ENCODE results near the gene ATXN1.
A peak's percentile ranks its signal among the peaks of the same experiment; 100 is the strongest.
"Not testable (repeated sequence)": the region's sequence is repeated elsewhere in the genome, so short reads cannot be mapped to it uniquely, and the experiment has no call there.

The ATXN1 gene

GRCh38 chr6:16639684-16640480 is 121.4 kb downstream of the ATXN1 start:
- peak; percentile 83 for DNase-seq (ENCODE audit: low spot score)

GRCh38 chr6:16637635-16638034 is 123.6 kb downstream of the ATXN1 start:
- DNase-seq (ENCODE audit: low spot score), result no peak

GRCh38 chr6:16635810-16636602 is 125.3 kb downstream of the ATXN1 start:
- peak; percentile 99 for DNase-seq (ENCODE audit: low spot score)

- peak; percentile 12 for DNase-seq (ENCODE audit: low spot score)
Measured at GRCh38 chr6:16635291-16635809, 125.9 kb downstream of the ATXN1 start.

GRCh38 chr6:16634855-16635254 is 126.4 kb downstream of the ATXN1 start:
- no peak for DNase-seq (ENCODE audit: low spot score)

GRCh38 chr6:16633961-16634360 is 127.3 kb downstream of the ATXN1 start:
- no peak for DNase-seq (ENCODE audit: low spot score)

GRCh38 chr6:16633465-16633864 is 127.8 kb downstream of the ATXN1 start:
- DNase-seq (ENCODE audit: low spot score), result no peak

GRCh38 chr6:16632101-16632500 is 129.2 kb downstream of the ATXN1 start:
- no peak for DNase-seq (ENCODE audit: low spot score)

GRCh38 chr6:16630026-16630643 is 131.1 kb downstream of the ATXN1 start:
- DNase-seq (ENCODE audit: low spot score), result no peak

- not testable (repeated sequence) for DNase-seq (ENCODE audit: low spot score)
Measured at GRCh38 chr6:16628580-16628979, 132.7 kb downstream of the ATXN1 start.

GRCh38 chr6:16626650-16627049 is 134.6 kb downstream of the ATXN1 start:
- DNase-seq (ENCODE audit: low spot score), result no peak

GRCh38 chr6:16625291-16626265 is 135.7 kb downstream of the ATXN1 start:
- no peak for DNase-seq (ENCODE audit: low spot score)

GRCh38 chr6:16624636-16625290 is 136.5 kb downstream of the ATXN1 start:
- DNase-seq (ENCODE audit: low spot score), result no peak

- DNase-seq (ENCODE audit: low spot score), result no peak
Measured at GRCh38 chr6:16623731-16624130, 137.5 kb downstream of the ATXN1 start.

GRCh38 chr6:16623029-16623653 is 138.1 kb downstream of the ATXN1 start:
- peak; percentile 22 for DNase-seq (ENCODE audit: low spot score)

GRCh38 chr6:16622193-16622592 is 139.1 kb downstream of the ATXN1 start:
- no peak for DNase-seq (ENCODE audit: low spot score)

- DNase-seq (ENCODE audit: low spot score), result no peak
Measured at GRCh38 chr6:16621002-16621401, 140.3 kb downstream of the ATXN1 start.

GRCh38 chr6:16619777-16620176 is 141.5 kb downstream of the ATXN1 start:
- DNase-seq (ENCODE audit: low spot score), result no peak

GRCh38 chr6:16618962-16619361 is 142.3 kb downstream of the ATXN1 start:
- no peak for DNase-seq (ENCODE audit: low spot score)

- not testable (repeated sequence) for DNase-seq (ENCODE audit: low spot score)
Measured at GRCh38 chr6:16615215-16615614, 146.0 kb downstream of the ATXN1 start.
